ENCODE data around the gene CFAP100.

The CFAP100 gene

DNA sequence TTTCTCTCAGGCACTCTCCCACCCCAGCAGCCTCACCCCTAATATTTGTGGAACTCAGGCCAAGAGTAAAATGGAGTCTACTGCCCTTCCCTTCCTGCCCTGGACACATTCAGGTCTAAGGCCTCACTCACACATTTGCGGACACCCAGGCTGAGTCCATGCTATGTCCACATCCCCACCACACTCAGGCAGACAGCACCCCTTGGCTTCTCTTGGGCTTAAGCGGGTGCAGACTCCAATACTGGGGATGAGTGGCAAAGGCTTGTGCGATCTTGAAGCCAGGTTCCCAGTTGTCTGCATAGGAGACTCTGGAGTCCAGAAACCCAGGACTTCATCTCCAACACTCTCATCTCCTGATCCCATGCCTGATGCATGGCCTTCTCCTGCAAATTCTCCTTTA, 17.5 kb upstream of the CFAP100 start:
- DNase-seq: no peak

DNA sequence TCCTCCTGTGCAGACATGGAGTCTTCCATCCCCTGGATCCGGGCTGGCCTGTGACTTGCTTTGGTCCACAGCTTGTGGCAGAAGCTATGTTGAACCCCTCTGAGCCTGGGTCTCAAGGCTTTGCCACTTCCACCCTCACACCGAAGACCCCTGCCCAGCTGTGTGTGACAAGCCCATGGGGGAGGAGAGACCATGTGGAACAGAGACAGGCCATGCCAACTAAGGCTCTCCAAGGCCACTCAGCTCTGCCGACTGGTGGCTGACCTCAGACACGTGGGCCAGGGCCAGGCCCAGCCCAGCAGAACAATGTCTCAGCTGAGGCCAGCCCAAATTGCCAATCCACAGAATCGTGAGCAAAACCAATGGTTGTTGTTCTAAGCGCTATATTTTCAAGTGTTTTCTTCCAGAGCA, 16.4 kb upstream of the CFAP100 start:
- no peak for DNase-seq

DNA sequence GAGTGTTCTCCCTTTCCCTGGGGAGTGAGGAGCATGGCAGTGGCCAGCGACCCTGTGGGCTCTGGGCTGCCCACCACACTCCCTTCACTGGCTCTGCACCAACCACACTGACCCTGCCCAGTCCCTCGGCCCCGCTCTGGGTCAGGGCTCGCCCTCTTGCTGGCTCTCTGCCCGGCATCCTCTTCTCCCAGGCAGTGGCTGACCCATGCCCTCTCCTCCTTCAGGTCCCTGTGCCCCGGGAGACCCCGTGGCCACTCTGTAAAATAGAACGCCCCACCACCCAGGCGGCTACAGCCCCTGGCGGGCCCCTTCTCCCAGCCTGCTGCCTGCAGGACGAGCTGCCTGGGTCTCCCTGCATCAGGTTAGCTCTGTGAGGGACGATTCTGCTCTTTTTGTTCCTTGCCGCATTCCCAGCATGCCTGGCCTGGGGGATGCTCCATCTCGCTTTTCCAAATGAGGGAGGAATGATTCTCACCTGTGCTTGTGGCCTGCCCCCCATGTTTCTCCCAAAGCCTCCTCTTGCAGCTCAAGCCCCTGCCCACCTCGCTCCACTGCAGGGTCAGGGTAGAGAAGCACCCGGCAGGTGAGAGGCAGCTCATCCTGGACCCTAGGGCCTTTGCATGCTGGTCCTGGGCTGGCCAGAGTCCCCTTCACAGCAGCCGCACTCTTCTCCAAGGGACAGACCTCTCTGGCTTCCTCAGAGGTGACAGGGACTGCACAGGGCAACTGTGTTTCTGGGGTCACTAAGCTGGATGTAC, 14.5 kb upstream of the CFAP100 start:
- DNase-seq: no peak

DNA sequence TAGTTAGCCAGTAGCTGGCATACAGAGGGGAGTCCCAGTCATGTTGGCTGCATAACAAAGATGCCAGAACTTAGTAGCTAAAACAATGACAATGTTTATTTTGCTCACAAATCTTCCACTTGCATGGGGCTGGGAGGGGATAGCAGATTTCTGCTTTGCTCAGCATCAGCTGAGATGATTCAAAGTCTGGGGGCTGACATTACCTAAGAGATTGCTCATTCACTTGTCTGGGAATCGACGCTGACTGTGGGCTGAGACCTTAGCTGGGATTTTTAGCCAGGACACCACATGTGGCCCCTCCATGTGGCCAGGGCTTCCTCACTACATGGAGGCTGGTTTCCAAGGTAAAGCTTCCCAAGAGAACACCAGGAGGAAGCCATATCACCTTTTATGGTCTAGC, 12.7 kb upstream of the CFAP100 start:
- peak in 3 of 4 experiments; percentile 30 to 39 (median 32) for DNase-seq

DNA sequence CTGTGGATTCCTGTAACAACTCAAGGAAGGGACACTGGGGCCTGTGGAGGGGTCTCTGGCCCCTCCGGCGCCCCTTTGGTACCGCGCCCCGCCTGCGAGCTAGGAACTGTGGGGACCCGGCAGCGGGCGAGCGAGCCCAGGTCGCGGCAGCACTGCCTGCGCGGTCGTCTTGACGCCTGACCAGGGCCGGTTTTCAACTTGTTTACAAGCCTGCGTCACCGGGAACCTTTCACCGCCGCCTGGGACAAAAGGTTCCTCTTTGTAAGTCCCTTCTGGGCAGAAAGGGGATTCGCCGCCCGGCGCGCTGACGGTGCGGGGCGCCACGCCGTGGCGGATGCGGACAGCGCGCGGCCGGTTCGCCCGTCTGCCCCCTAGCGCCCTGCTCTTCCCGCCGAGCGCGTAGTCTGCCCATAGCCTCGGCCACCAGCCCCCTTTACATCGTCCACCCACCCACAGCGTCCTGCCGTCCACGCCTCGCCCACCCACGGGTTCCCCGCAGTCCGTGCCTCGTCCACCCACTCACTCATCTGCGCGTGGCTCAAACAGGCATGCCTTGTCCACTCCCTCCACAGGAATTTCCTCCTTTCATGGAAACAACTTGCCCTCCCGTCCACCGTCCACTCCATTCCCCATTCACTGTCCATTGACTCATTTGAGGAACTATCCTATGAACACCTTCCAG, 5.5 kb upstream of the CFAP100 start:
- DNase-seq: peak; percentile 95 to 97 (median 97)

DNA sequence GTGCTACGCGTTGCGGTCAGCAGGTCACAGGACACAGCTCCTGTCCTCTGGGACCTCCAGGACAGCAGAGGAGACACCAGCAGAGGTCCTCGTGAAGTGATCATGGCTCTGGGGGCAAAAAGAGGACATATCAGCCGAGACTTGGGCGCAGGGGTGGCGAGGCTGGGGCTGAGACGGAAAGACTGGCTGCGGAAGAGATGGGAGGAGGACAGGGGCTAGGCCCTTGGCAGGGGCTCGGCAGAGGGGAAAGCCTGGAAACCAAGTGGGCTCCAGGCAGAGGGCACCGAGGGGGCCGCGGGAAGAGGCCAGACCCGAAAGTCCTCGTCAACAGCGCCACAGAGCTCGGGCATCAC, 4.9 kb upstream of the CFAP100 start:
- no peak for DNase-seq

DNA sequence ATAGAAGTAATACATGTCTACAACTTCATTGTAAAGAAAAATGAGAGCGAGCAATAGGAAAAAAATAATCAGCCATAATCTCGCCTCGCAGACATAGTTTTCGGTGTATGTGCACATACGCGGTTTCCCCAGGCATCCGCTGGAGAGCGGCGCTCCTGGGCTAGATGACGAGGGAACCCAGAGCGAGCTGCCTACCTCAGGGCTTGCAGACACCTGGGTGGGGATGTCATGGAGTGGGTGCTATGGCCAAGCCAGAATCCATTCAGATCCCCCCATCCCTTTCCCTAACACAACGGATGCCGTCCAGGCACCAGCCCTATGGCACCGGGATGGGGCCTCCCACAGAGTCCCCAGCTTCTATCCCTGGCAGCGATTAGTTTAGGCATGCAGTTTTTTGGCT, 4.5 kb upstream of the CFAP100 start:
- DNase-seq: no peak

DNA sequence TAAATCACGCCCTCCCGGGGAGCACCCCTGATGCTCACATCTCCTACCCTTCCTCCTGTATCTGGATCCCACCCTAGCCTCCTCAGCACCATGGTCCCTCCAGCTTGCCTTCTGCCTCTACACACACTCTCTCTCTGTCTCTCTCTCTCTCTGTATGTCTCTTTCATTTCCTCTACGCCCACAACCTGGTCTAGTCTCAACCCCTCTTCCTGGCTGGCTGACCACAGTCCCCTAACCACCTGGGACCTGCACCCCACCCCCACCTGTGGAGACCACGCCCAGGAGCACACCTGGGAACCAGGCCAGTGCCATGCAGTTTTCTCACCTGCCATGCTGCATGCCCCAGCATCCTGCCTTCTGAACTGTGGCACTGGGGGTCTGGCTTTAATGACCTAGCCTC, 4.0 kb upstream of the CFAP100 start:
- DNase-seq: no peak

DNA sequence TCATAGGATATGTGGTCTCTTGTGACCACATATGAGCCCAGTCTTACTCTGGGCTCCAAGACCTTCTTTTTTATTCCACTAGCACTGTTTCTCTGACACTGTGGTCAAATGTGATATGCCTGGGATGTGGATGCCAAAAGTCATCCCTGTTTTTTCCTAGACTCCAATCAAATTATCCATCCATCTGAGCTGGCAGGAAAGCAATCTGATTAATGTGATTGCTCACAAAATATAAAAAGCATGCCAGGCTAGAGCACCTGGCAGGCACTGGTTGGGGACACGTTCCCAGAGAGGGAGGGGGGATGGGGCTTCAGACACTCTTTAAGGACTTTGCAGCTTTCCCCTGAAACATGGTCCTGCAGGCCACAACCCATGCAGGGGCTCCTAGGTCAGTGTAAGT, 3.1 kb upstream of the CFAP100 start:
- no peak for DNase-seq

DNA sequence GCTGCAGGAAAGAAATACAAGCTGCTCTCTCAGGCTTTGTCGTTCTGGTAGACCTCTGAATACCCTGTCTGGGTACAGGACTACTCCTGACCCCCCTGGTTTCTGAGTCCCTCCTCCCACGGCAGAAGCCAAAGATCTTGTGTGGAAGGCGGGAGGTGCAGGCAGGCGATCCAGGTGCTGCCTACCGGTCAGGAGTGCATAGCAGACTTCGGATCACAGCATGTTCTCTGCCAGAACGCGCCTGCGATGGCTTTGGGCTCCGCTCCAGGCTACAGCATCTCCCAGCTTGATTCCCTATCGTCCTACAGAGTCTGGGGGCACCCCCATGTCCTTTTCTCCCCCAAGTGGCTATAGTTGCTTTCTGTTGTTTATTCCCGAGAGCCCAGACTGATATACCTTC, 2.5 kb upstream of the CFAP100 start:
- DNase-seq: no peak

DNA sequence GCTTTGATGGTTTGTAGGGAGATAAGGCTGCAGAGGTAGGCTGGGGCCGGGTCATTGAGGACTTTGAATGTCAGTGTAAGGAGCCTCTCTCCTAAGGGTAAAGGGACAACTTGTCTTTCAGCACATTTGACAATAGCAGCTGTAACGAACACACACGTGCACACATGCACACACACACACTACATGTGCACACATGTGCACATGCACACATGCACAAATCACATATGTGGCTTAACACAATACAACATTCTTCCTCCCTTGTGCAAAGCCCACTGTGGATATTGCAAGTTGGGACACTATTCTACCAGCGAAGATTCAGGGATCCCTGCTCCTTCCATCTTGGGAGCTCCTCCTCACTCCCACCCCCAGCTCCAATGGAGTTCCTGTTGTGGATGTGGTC, 1.1 kb upstream of the CFAP100 start:
- DNase-seq: no peak

DNA sequence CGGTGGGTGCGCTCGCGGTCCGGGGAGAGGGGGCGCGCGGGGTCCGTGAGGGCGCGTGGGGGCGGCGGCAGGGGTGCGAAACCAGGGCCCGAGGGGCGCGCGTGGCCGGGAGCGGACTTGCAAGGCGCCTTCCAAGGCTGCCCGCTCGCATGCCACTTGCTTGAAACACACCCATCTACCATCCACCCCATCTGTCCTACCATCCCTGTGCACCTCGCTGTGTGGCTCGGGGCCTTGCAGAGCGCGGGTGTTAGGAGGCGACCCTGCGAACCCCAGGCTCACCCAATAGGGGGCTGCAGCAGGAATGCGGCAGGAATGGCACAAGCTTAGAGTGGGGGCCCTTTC, 240 bp downstream of the CFAP100 start:
- DNase-seq: no peak

DNA sequence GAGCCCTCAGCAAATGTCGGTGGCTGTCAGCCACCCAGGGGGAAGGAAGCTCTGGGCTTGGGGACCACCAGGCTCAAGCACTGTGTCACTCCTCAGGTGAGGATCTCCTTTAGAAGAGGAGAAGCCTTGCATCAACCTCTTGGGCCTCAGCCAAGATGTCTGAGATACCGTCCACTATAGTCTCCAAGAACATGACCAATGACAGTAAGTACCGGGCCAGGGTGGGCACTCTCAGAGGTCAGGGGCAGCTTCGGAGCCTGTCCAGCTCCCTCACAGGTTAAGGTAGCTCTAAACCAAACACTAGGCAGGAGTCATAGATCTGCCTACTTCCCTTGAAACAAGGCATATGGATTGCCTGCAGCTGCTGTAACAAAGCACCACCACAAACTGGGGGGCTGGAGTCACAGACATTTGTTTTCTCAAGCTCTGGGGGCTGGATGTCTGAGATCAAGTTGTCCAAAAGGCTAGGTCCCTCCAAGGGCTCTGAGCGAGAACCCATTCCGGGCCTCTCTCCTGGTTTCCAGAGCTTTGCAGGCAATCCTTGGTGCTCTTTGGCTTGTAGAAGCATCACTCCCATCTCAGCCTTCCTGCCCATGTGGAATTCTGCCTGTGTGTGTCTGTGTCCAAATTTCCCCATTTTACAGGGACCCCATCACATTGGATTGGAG, 1.3 kb downstream of the CFAP100 start:
- no peak for DNase-seq

DNA sequence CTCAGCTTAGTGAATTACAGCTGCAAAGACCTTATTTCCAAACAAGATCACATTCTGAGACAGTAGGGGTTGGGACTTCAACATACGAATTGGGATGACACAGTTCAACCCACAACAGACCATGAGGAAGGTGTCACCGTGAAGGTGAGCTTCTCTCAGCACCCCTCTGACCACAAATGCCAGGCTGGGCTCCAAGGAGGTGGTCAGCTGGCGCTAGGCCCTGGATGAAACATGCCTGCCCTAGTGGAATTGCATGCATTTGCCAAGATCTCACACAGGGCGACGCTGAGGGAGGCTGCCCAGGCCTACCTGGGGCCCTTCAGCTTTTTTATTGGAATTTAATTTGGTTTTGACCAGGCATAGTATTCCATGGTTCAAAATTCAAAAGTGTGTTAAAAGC, 1.8 kb downstream of the CFAP100 start:
- no peak for DNase-seq

DNA sequence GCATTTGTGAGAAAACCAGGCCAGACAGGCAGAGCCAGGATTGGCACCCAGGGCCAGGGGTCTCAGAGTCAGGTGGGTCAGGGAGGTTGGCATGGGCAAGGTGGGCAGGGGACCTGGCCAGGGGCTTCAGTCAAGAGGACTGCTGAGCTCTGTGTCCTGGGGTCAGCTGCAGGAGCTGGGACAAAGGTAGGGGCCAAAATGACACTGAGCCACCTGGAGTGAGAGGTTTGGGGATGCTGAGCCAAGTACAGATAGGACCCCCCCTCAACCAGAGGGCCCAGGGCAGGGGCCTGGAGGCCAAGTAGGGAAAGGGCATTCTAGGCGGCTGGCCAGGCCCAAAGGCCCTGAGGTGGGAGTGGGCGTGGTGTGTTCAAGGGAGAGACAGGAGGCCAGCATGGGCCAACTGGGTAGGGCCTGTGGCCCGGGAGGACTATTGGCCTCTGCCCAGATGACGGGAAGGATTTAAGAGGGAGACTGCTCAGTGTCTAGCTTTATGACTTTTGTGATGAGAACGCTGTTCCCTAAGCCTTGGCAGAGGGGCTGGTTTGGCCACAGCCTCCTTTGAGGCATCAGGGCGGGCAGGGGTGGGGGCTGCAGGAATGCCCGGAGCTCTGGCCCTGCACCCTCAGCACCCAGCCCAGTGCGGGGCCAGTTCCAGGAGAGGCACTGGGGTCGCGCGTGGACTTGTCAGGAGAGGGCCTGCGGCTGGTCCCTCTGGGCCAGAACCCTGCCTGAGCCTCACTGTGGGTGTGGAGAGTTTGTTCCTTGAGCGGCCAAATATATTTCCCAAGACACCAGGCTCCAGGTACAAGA, 3.1 kb downstream of the CFAP100 start:
- no peak for DNase-seq

DNA sequence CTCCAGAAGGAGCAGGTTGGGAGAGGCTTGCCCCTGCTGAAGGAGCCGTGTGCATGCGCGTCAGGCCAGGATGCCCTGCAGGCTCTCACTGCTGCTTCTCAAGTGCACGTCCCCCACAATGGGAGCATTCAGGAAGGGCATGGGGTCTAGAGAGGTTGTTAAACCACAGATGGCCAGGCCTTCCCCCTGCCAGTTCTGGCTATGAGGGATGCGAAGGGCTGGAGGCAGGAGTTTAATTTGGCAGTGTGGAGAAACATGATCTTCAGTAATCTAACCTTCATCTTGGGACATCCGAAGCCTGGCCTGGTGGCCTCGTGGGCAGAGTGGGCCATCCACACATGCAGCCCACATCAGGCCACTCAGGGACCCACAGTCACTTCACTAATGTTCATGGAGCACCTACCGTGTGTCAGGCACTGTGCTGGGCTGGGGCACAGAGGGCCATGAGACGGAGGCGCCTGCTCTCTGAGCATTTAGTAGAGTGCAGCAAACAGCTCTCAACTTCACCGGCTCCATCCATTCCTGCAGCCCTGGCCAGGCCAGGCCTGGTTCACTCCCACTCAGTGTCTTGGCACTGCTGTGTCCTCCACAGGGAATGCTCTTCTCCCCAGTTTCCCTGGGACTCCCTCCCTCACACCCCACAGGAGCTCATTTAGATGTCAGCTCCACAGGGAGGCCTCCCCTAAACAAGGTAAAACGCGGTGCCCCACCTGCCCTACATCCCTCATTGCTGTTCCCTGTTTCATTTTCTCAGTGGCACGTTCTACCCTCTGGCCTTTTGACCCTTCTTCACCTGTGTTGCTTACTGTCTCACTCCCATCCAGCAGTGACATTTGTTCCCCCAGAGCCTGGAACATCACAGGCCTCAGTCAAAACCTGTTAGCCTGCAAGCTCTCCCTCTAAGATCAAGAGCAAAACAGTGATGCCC, 4.0 kb downstream of the CFAP100 start:
- DNase-seq: no peak

DNA sequence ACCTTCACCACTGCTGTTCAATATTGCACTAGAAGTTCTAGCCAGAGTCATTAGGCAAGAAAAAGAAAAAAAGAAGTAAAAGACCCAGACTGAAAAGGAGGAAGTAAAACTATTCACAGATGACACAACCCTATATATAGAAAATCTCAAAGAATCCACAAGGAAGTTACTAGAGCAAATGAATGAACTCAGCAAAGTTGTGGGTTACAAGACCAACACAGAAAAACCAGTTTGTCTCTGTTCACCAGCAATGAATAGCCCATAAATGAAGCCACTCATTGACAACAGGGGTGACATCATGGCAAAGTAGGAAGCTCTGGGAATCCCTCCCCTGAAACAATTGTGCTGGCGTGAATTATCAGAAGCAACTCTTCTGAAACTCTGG, 4.6 kb downstream of the CFAP100 start:
- peak; percentile 81 to 96 (median 89) for DNase-seq

DNA sequence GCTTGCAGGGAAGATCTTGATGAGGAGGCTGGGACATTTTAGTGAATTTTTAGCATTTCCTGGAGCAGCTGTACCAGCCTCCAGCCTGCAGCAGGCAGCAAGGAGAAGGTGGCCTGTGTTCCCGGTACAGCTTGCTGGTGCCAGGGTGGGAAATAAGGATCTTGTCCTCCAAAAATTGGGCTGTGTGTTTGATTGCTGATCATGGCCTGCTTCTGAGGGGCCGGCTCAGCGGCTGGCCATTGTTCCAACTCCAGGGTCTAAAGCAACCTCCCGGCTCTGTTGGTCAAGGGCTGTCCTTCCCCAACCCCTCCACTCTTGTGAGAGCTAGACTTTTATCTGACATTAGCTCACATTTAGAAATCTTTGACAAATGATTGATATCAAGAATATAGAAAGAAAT, 5.0 kb downstream of the CFAP100 start:
- DNase-seq: no peak

DNA sequence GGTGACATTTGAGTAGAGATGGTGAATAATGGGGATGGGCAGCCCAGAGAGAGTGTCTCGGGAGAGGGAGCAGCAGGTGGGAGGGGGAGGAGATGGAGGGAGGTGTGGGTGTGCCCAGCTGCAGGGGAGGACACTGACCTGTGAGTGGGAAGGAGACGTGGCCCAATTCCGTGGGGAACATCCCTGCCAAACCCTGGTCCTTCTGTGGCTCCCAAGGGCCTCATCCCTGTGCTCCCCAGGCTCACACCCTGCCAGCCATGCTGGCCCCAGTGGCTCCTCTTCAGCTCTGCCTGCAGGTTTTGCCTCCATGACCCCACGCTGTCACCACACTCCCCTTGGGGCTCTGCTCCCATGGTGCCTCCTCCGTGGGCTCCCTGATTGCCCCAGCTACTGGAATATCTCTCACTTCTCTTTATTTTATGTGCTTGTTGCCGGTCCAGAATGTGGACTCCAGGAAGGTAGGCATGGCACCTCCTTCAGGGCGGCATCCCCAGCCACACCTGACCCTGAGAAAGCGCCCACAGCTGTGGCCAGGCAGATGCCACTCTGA, 7.0 kb downstream of the CFAP100 start:
- no peak for DNase-seq

DNA sequence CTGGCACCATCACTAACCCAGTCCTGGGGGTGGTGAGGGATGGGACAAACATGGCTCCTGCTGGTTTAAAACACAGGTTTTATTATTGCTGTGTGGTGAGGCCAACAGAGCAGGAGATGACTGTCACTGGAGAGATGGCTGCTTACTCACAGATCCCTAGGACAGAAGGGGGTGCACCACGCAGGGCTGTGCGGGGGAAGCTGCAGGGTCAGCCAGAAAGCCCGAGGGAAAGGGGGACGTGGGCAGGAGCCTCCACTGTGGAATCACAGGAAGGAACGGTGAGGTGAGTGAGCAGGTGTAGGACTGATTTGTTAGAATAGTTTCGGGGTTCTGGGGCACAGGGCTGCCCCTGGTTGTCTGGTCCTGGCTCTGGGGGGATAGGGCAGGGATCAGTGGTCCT, 7.5 kb downstream of the CFAP100 start:
- no peak for DNase-seq

DNA sequence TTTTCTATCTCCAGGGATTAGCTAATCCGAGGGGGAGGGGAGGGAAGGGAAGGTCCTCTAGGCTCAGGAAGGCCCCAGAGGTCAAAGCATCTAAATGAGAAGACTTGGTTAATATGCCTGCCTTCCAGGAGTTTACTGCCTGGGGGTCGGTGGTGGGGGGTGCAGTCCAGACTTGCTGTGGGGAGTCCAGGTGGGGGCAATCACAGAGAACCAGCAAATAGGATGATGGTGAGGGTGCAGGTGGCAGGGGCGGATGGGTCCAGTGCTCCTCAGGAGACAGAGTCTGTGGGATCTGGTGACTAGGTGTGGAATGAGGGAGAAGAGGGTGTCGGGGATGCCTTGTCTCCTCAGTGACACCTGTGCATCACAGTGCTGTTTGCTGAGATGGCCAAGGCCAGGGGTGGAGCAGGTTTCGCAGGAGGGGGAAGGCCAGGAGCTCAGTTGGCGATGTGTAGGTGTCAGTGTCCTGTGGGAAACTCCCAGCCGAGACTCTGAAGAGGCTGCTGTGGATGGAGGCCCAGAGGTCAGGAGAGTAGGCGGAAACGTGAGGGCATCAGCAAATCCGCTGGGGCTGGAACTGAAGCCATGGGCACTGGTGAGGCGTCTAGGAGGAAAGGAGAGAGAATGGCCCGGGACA, 8.1 kb downstream of the CFAP100 start:
- DNase-seq: no peak
